Suprapubic skin (tissue), 4 donors: ENCODE measurements around the gene NOTCH4. TPM values are rescaled to one million over a fixed set of nuclear protein-coding genes. Genes with fewer than 3 reads are reported as not detected.

Experiments
- DNase-seq, 2 donors: peaks; one replicate each; pipeline ENCODE4 v3.0.0-alpha.2; 2019; ENCODE audit warnings: low spot score in 2 of 2
- H3K27ac ChIP-seq: fragments of 200-600 bp; sonication (generic); one replicate; pipeline ENCODE4 v1.5.1; 2019
- H3K27me3 ChIP-seq: fragments of 200-600 bp; sonication (generic); one replicate; pipeline ENCODE4 v1.5.1; 2019
- H3K36me3 ChIP-seq: fragments of 200-600 bp; sonication (generic); one replicate; pipeline ENCODE4 v1.5.1; 2019
- H3K4me1 ChIP-seq: fragments of 200-600 bp; sonication (generic); one replicate; pipeline ENCODE4 v1.5.1; 2019
- H3K4me3 ChIP-seq: fragments of 200-600 bp; sonication (generic); one replicate; pipeline ENCODE4 v1.5.1; 2019; ENCODE audit warnings: mild to moderate bottlenecking
- H3K9me3 ChIP-seq: fragments of 200-600 bp; sonication (generic); one replicate; pipeline ENCODE4 v1.5.1; 2019
- EP300 ChIP-seq: sonication (generic); formaldehyde crosslinking; IDR thresholded peaks from one replicate; pipeline ENCODE4 v1.6.1; 2017; ENCODE audit warnings: antibody characterized with exemption
- POLR2A ChIP-seq, 2 donors: fragments of 450-650 bp; IDR thresholded peaks; one replicate each; pipeline ENCODE4 v1.6.1; 2017; ENCODE audit warnings: antibody characterized with exemption in 2 of 2, mild to moderate bottlenecking in 2 of 2, moderate library complexity in 2 of 2
- POLR2AphosphoS5 ChIP-seq, 3 donors: sonication (generic); formaldehyde crosslinking; IDR thresholded peaks; one replicate each; pipeline ENCODE4 v1.6.1; 2017; ENCODE audit warnings: antibody characterized with exemption in 3 of 3
- WGBS: methylation state at CpG from one replicate; pipeline ENCODE4 v1.1.5; 2018; 5-methylcytosine and 5-hydroxymethylcytosine counted together
- total RNA-seq, 4 donors: library from RNA; depleted of rRNA; stranded (reverse); fragments of >200 nt; gene quantifications; one replicate each; pipeline ENCODE4 v1.1.0, GENCODE V29; 2016
- TF ChIP-seq, protein P1 (sequence below), 2 donors: fragments of 200-600 bp in 1 of 2; fragments of 450-650 bp in 1 of 2; sonication (generic) in 1 of 2; IDR thresholded peaks; one replicate each; pipeline ENCODE4 v1.5.1; 2016 to 2019; ENCODE audit warnings: antibody characterized with exemption in 2 of 2, mild to moderate bottlenecking in 1 of 2, moderate library complexity in 1 of 2

NOTCH4 gene
- total RNA-seq, 4 donors from 2014 or later: 5.3 to 22.0 (median 10.2) TPM

DNA sequence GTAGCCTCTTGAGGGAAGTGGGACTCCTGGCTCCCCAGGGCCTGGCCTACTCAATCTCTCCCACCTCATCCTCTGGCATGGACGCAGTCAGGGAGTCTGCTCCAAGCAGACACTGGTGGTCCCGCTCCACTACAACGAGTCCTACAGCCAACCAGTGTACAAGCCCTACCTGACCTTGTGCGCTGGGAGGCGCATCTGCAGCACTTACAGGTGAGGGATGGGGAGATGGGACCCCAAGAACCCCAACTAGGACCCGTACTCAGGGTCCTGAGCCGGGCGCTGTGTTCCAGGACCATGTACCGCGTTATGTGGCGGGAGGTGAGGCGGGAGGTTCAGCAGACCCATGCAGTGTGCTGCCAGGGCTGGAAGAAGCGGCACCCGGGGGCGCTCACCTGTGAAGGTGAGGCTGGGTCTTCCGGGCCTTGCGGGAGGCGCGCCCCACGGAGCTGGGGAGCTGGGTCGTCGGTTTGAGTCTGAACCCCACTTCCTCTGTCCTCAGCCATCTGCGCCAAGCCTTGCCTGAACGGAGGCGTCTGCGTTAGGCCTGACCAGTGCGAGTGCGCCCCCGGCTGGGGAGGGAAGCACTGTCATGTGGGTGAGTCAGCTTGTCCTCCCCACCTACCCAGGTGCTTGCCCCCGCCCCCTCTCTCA, 57.3 kb downstream of the NOTCH4 start:
- Histone ChIP-seq H3K36me3 (peaks cover 87% of the 10 kb centered on the region), H3K4me3 (no peak overlapping the region), H3K27me3 (no peaks in the 10 kb centered on the region), H3K27ac (no peak overlapping the region), H3K9me3 (no peaks in the 10 kb centered on the region), H3K4me1 (no peaks in the 10 kb centered on the region)
- WGBS: 91% methylated on average over 24 of the region's 30 CpGs
- TF ChIP-seq, protein P1, sequence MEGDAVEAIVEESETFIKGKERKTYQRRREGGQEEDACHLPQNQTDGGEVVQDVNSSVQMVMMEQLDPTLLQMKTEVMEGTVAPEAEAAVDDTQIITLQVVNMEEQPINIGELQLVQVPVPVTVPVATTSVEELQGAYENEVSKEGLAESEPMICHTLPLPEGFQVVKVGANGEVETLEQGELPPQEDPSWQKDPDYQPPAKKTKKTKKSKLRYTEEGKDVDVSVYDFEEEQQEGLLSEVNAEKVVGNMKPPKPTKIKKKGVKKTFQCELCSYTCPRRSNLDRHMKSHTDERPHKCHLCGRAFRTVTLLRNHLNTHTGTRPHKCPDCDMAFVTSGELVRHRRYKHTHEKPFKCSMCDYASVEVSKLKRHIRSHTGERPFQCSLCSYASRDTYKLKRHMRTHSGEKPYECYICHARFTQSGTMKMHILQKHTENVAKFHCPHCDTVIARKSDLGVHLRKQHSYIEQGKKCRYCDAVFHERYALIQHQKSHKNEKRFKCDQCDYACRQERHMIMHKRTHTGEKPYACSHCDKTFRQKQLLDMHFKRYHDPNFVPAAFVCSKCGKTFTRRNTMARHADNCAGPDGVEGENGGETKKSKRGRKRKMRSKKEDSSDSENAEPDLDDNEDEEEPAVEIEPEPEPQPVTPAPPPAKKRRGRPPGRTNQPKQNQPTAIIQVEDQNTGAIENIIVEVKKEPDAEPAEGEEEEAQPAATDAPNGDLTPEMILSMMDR (IDR thresholded peaks at IDR 0.05): no peak
- no peak for TF ChIP-seq POLR2AphosphoS5 (IDR thresholded peaks at IDR 0.05)
- no peak for TF ChIP-seq EP300
- no peak for TF ChIP-seq POLR2A (IDR thresholded peaks at IDR 0.05)
- no peak for DNase-seq

DNA sequence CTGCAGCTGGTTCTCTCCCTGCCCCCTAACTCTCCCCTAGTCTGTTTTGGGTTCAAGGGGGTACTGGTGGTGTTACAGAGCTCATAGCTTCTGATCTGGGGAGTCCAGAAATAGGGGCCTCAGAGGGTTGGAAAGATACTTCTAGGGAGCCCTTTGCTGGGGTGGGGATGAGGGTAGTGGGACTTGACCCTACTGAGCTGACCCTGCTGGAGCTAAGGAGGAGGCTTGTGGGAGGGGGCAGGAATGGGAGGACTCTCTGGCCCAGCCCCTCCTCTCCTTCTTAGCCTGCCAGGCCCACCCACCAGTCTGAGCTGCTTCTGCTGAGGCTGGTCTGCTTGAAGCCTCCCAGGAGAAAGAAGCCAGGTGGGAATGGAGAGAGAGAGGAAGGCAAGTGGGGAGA, 59.6 kb downstream of the NOTCH4 start, which contains the start of gene EGFL8:
Gene EGFL8 (plus strand): TSS at position 301 of the 400 bp plus-strand sequence. CDS start 1,571 bp downstream, outside the sequence.
- H3K27me3 ChIP-seq: no peaks in the 10 kb centered on the region
- peaks cover 77% of the 10 kb centered on the region for H3K36me3 ChIP-seq
- no peaks in the 10 kb centered on the region for H3K9me3 ChIP-seq
- H3K4me1 ChIP-seq: no peaks in the 10 kb centered on the region
- no peak for DNase-seq
- H3K27ac ChIP-seq: no peak within 1 kb of the TSS
- H3K4me3 ChIP-seq: no peak within 1 kb of the TSS
- no peak for TF ChIP-seq POLR2A (IDR thresholded peaks at IDR 0.05)
- TF ChIP-seq, protein P1 (IDR thresholded peaks at IDR 0.05): no peak
- no peak for TF ChIP-seq POLR2AphosphoS5 (IDR thresholded peaks at IDR 0.05)
- no peak for TF ChIP-seq EP300

DNA sequence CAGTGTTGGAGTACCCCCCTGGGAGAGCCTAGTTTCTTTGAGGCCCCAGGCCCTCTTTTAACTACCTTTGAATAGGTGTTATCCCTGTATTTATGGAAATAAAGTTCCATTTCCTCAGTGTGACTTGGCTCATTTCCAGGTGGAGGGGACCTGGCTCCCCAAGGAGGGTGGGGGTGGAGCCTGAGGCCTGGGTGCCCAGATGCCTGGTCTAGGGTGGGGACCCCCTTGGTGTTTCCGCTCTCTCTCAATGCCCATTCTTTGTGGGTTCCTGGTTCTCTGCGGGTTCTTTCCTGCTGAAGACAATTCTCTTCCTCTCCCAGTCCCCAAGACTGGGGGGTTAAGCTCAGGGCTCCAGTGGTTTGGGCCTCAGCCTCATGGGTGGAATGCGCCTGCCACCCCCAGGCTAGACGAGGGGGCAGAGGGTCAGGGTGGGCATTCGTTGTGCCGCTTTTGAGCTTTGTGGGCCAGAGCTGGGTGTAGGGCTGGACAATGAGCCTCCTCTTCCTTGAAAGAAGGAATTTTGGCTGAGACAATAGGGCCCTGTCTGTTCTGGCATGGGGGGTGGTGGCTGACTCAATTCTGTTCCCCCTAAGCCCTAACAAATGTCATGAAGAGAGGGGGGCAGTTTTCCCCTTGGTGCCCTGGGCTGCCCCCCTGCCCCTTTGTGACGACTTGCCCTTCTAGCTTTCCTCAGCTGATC, 60.2 kb downstream of the NOTCH4 start:
- no peaks in the 10 kb centered on the region for H3K9me3 ChIP-seq
- no peak overlapping the region for H3K4me3 ChIP-seq
- no peaks in the 10 kb centered on the region for H3K4me1 ChIP-seq
- TF ChIP-seq POLR2AphosphoS5 (IDR thresholded peaks at IDR 0.05) (no peak), POLR2A (IDR thresholded peaks at IDR 0.05) (no peak), EP300 (no peak)
- TF ChIP-seq, protein P1 (IDR thresholded peaks at IDR 0.05): no peak
- peaks cover 72% of the 10 kb centered on the region for H3K36me3 ChIP-seq
- WGBS: 73% methylated on average over 7 of the region's 7 CpGs
- no peak for DNase-seq
- H3K27ac ChIP-seq: no peak overlapping the region
- H3K27me3 ChIP-seq: no peaks in the 10 kb centered on the region

DNA sequence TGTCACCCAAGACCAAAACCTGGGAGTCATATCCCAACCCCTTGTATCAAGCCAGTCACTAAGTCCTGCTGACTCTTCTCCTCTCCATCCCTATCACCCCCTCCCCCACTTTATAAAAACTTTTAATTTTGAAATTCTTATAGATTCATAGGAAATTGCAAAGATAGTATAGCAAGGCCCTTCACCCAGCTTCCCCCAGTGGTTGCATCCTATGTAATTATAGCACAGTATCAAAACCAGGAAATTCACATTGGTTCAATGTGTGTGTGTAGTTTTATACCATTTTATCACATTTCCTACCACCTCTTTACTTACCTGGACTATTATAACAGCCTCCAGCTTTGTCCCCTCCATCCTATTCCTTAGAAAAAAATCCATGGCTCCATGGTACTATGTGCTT, 65.8 kb downstream of the NOTCH4 start:
- Histone ChIP-seq H3K4me1 (peaks cover 19% of the 10 kb centered on the region), H3K27me3 (no peaks in the 10 kb centered on the region), H3K9me3 (no peaks in the 10 kb centered on the region), H3K27ac (no peak overlapping the region), H3K36me3 (peaks cover 52% of the 10 kb centered on the region), H3K4me3 (no peak overlapping the region)
- no peak for DNase-seq
- TF ChIP-seq POLR2AphosphoS5 (IDR thresholded peaks at IDR 0.05): no peak

DNA sequence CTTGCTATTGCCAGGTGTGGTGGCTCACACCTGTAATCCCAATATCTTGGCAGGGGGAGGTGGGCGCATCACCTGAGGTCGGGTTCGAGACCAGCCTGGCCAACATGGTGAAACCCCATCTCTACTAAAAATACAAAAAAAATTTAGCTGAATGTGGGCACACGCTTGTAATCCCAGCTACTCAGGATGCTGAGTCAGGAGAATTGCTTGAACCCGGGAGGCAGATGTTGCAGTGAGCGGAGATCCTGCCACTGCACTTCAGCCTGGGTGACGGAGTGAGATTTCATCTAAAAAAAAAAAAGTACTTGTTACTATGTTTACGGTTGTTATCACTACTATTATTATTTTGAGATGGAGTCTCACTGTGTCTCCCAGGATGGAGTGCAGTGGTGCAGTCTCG, 67.0 kb downstream of the NOTCH4 start:
- no peaks in the 10 kb centered on the region for H3K27me3 ChIP-seq
- H3K36me3 ChIP-seq: peaks cover 40% of the 10 kb centered on the region
- TF ChIP-seq, protein P1 (IDR thresholded peaks at IDR 0.05): no peak
- TF ChIP-seq POLR2AphosphoS5 (IDR thresholded peaks at IDR 0.05) (no peak), POLR2A (IDR thresholded peaks at IDR 0.05) (no peak), EP300 (no peak)
- WGBS: 93% methylated on average over 9 of the region's 9 CpGs
- no peak for DNase-seq
- H3K4me1 ChIP-seq: peaks cover 30% of the 10 kb centered on the region
- H3K27ac ChIP-seq: no peak overlapping the region
- no peak overlapping the region for H3K4me3 ChIP-seq
- H3K9me3 ChIP-seq: no peaks in the 10 kb centered on the region
